Gastrocnemius medialis (tissue), 4 donors: ENCODE results near the gene MCFD2. TPM values are rescaled to one million over a fixed set of nuclear protein-coding genes. Genes with fewer than 3 reads are reported as not detected.
A peak's percentile ranks its signal among the peaks of the same experiment; 100 is the strongest.

Source experiments
- ATAC-seq, 2 donors: fragments of 150-250 bp; one replicate each; pipeline ENCODE4 v1.9.1; 2016
- DNase-seq, 2 donors: peaks; one replicate each; pipeline ENCODE4 v3.0.0-alpha.2; 2019
- H3K27ac ChIP-seq, 4 donors: fragments of 200-600 bp; sonication (generic); 1 replicate in 1 of 4; 2 replicates in 3 of 4; pipeline ENCODE4 v1.5.1; 2016 to 2018; ENCODE audit warnings: mild to moderate bottlenecking in 2 of 4, moderate library complexity in 1 of 4
- H3K27me3 ChIP-seq, 3 donors: fragments of 200-600 bp; sonication (generic) in 2 of 3; 1 replicate in 1 of 3; 2 replicates in 2 of 3; pipeline versions ENCODE4 v1.5.1 to v1.6.0; 2016 to 2019; ENCODE audit warnings: mild to moderate bottlenecking in 1 of 3, moderate library complexity in 1 of 3
- H3K36me3 ChIP-seq, 2 donors: fragments of 200-600 bp; sonication (generic) in 1 of 2; one replicate each; pipeline ENCODE4 v1.5.1; 2017 to 2018
- H3K4me1 ChIP-seq, 2 donors: fragments of 200-600 bp; sonication (generic) in 1 of 2; one replicate each; pipeline ENCODE4 v1.5.1; 2016 to 2017; ENCODE audit warnings: mild to moderate bottlenecking in 2 of 2
- H3K4me3 ChIP-seq, 4 donors: fragments of 200-600 bp; sonication (generic) in 3 of 4; 1 replicate in 1 of 4; 2 replicates in 3 of 4; pipeline ENCODE4 v1.5.1; 2016 to 2019; ENCODE audit warnings: mild to moderate bottlenecking in 2 of 4
- H3K9me3 ChIP-seq, 3 donors: fragments of 200-600 bp; sonication (generic) in 2 of 3; 1 replicate in 1 of 3; 2 replicates in 2 of 3; pipeline ENCODE4 v1.5.1; 2016 to 2019
- CTCF ChIP-seq, 5 experiments: fragments of 450-650 bp in 3 of 5; fragments of 200-600 bp in 2 of 5; sonication (generic) in 2 of 5; IDR thresholded peaks in 4 of 5; conservative IDR thresholded peaks in 1 of 5; 1 replicate in 4 of 5; 2 replicates in 1 of 5; pipeline ENCODE4 v1.5.1; 2016 to 2019; ENCODE audit warnings: antibody characterized with exemption in 5 of 5, mild to moderate bottlenecking in 3 of 5, moderate library complexity in 3 of 5
- POLR2A ChIP-seq, 2 donors: fragments of 450-650 bp; IDR thresholded peaks; one replicate each; pipeline ENCODE4 v1.6.1; 2017; ENCODE audit warnings: antibody characterized with exemption in 2 of 2, mild to moderate bottlenecking in 2 of 2, moderate library complexity in 2 of 2
- in situ Hi-C, 4 donors: fragments of 200-750 bp; cut with MboI; loops; one replicate each; pipeline versions ENCODE4 v1.15.0 to v1.8.0; 2017; ENCODE audit warnings: low sequenced_read_pairs in 4 of 4
- intact Hi-C: fragments of 100-400 bp; cut with DNase I; formaldehyde crosslinking; loops from one replicate; pipeline ENCODE4 v1.15.1; 2023; ENCODE audit warnings: low total_unique reads
- total RNA-seq, 4 donors: library from RNA; depleted of rRNA; stranded (reverse); fragments of >200 nt; gene quantifications; one replicate each; pipeline versions ENCODE4 v1.1.0 to v1.2.3, GENCODE V29; 2016

The MCFD2 gene
- total RNA-seq, 4 donors from 2014 or later = 87.9 to 182 (median 106) TPM

- Histone ChIP-seq H3K4me3 (no peak overlapping the region), H3K9me3 (no peaks in the 10 kb centered on the region), H3K27ac (no peak overlapping the region), H3K4me1 (peaks cover 4 to 13% of the 10 kb centered on the region in 2 donors), H3K27me3 (no peaks in the 10 kb centered on the region), H3K36me3 (no peaks in the 10 kb centered on the region)
- intact Hi-C loops (loop anchor here (5.0 kb wide), 1 partner anchor 234 kb away; no protein-coding TSS in a partner anchor), in situ Hi-C loops (loop anchor here in 1 of 4 donors (5.0 kb wide), 1 partner anchor 249 kb away; no protein-coding TSS in a partner anchor)
- no peak for DNase-seq
- ATAC-seq = no peak
- no peak for TF ChIP-seq CTCF (IDR thresholded peaks at IDR 0.05 in 4 of 5, conservative IDR thresholded peaks at IDR 0.05 in 1 of 5)
- TF ChIP-seq POLR2A (IDR thresholded peaks at IDR 0.05) = no peak
These were observed 29.2 kb downstream of the MCFD2 start for GRCh38 chr2:46886268-46887027.

- intact Hi-C loops (loop anchor here (5.0 kb wide), 1 partner anchor 233 kb away; no protein-coding TSS in a partner anchor), in situ Hi-C loops (loop anchor here in 1 of 4 donors (5.0 kb wide), 1 partner anchor 248 kb away; no protein-coding TSS in a partner anchor)
- Histone ChIP-seq H3K4me1 (peaks cover 4 to 13% of the 10 kb centered on the region in 2 donors), H3K9me3 (no peaks in the 10 kb centered on the region), H3K36me3 (no peaks in the 10 kb centered on the region), H3K27ac (peak overlapping the region in 1 of 4 donors; percentile 36), H3K4me3 (no peak overlapping the region), H3K27me3 (no peaks in the 10 kb centered on the region)
- ATAC-seq = no peak
- TF ChIP-seq POLR2A (IDR thresholded peaks at IDR 0.05) = no peak
- no peak for TF ChIP-seq CTCF (IDR thresholded peaks at IDR 0.05 in 4 of 5, conservative IDR thresholded peaks at IDR 0.05 in 1 of 5)
- no peak for DNase-seq
These were observed 30.2 kb downstream of the MCFD2 start for GRCh38 chr2:46885376-46885775.

- no peaks in the 10 kb centered on the region for H3K27me3 ChIP-seq
- H3K9me3 ChIP-seq = no peaks in the 10 kb centered on the region
- no peaks in the 10 kb centered on the region for H3K36me3 ChIP-seq
- no peak for ATAC-seq
- no peak for TF ChIP-seq POLR2A (IDR thresholded peaks at IDR 0.05)
- TF ChIP-seq CTCF (IDR thresholded peaks at IDR 0.05 in 4 of 5, conservative IDR thresholded peaks at IDR 0.05 in 1 of 5) = no peak
- intact Hi-C loops (loop anchor here (10.0 kb wide), 1 partner anchor 885 kb away; no protein-coding TSS in a partner anchor), in situ Hi-C loops (loop anchor here in 2 of 4 donors (10.0 kb wide), 1 partner anchor 65 kb away; no protein-coding TSS in a partner anchor)
- H3K4me1 ChIP-seq = peaks cover 12 to 16% of the 10 kb centered on the region in 2 donors
- H3K27ac ChIP-seq = peak overlapping the region in 2 of 4 donors; percentile 21 to 49
- no peak overlapping the region for H3K4me3 ChIP-seq
- DNase-seq = no peak
These were observed 36.1 kb downstream of the MCFD2 start for GRCh38 chr2:46879511-46879910.

- H3K36me3 ChIP-seq = no peaks in the 10 kb centered on the region
- peak overlapping the region; percentile 9 to 53 (median 24) for H3K27ac ChIP-seq
- intact Hi-C loops = loop anchor here (10.0 kb wide), 1 partner anchor 884 kb away; no protein-coding TSS in a partner anchor
- no peak overlapping the region for H3K4me3 ChIP-seq
- no peak for TF ChIP-seq POLR2A (IDR thresholded peaks at IDR 0.05)
- no peak for TF ChIP-seq CTCF (IDR thresholded peaks at IDR 0.05 in 4 of 5, conservative IDR thresholded peaks at IDR 0.05 in 1 of 5)
- H3K27me3 ChIP-seq = no peaks in the 10 kb centered on the region
- in situ Hi-C loops = loop anchor here in 2 of 4 donors (10.0 kb wide), 1 partner anchor 64 kb away; no protein-coding TSS in a partner anchor
- peaks cover 18 to 23% of the 10 kb centered on the region in 2 donors for H3K4me1 ChIP-seq
- DNase-seq (no peak), ATAC-seq (no peak)
- H3K9me3 ChIP-seq = no peaks in the 10 kb centered on the region
These were observed 36.7 kb downstream of the MCFD2 start for GRCh38 chr2:46878886-46879285.
